Astrocyte (in vitro differentiated cells and primary cell): ENCODE measurements around the gene ORMDL3. TPM values are rescaled to one million over a fixed set of nuclear protein-coding genes. Genes with fewer than 3 reads are reported as not detected.
A peak's percentile ranks its signal among the peaks of the same experiment; 100 is the strongest.

Source experiments
- DNase-seq: peaks from one replicate; pipeline ENCODE4 v3.0.0-alpha.2; 2010; ENCODE audit warnings: low read depth
- FAIRE-seq: peaks from 2 replicates; lab custom pipeline; 2011; peaks lifted over from hg19 to GRCh38; lab: Jason Lieb, UNC
- H2AFZ ChIP-seq: 2 replicates; pipeline ENCODE4 v1.6.0; 2012; ENCODE audit warnings: low read depth, low read length, inconsistent platforms
- H3K27ac ChIP-seq: 2 replicates; pipeline ENCODE4 v1.5.1; 2011; ENCODE audit warnings: low read depth, low read length, inconsistent platforms
- H3K27me3 ChIP-seq: 2 replicates; pipeline ENCODE4 v1.6.0; 2011; ENCODE audit warnings: low read length, inconsistent platforms; ENCODE audit not compliant: insufficient read depth
- H3K36me3 ChIP-seq: 2 replicates; pipeline ENCODE4 v1.5.1; 2011; ENCODE audit warnings: low read length, inconsistent platforms; ENCODE audit not compliant: insufficient read depth
- H3K4me1 ChIP-seq: 2 replicates; pipeline ENCODE4 v1.5.1; 2011; ENCODE audit warnings: low read length, inconsistent platforms; ENCODE audit not compliant: insufficient read depth
- H3K4me2 ChIP-seq: 2 replicates; pipeline ENCODE4 v1.6.0; 2012; ENCODE audit warnings: low read length, inconsistent platforms
- H3K4me3 ChIP-seq: 2 replicates; pipeline ENCODE4 v1.5.1; 2011; ENCODE audit warnings: low read depth, mild to moderate bottlenecking, low read length, inconsistent platforms; ENCODE audit not compliant: insufficient read depth
- H3K79me2 ChIP-seq: 2 replicates; pipeline ENCODE4 v1.6.0; 2012; ENCODE audit warnings: mild to moderate bottlenecking, low read length, inconsistent platforms; ENCODE audit not compliant: insufficient read depth
- H3K9ac ChIP-seq: 2 replicates; pipeline ENCODE4 v1.6.0; 2012; ENCODE audit warnings: mild to moderate bottlenecking, low read length, inconsistent platforms
- H3K9me3 ChIP-seq: 2 replicates; pipeline ENCODE4 v1.5.1; 2012; ENCODE audit warnings: low read depth, mild to moderate bottlenecking, low read length, inconsistent platforms; ENCODE audit not compliant: insufficient read depth
- H4K20me1 ChIP-seq: 2 replicates; pipeline ENCODE4 v1.6.0; 2012; ENCODE audit warnings: low read length, inconsistent platforms; ENCODE audit not compliant: insufficient read depth
- H3K27ac Mint-ChIP-seq: one replicate; pipeline ENCODE4 v1.8.0; 2021; ENCODE audit warnings: mild to moderate bottlenecking, mixed read lengths; ENCODE audit not compliant: unreplicated experiment
- H3K27me3 Mint-ChIP-seq: one replicate; pipeline ENCODE4 v1.8.0; 2021; ENCODE audit warnings: low read depth, mixed read lengths; ENCODE audit not compliant: unreplicated experiment
- H3K36me3 Mint-ChIP-seq: one replicate; pipeline ENCODE4 v1.8.0; 2021; ENCODE audit warnings: low read depth, mixed read lengths; ENCODE audit not compliant: unreplicated experiment
- H3K4me1 Mint-ChIP-seq: one replicate; pipeline ENCODE4 v1.8.0; 2021; ENCODE audit warnings: low read depth, mixed read lengths; ENCODE audit not compliant: unreplicated experiment
- H3K4me3 Mint-ChIP-seq: one replicate; pipeline ENCODE4 v1.8.0; 2021; ENCODE audit warnings: mild to moderate bottlenecking, moderate library complexity, mixed read lengths; ENCODE audit not compliant: unreplicated experiment
- H3K9me3 Mint-ChIP-seq: one replicate; pipeline ENCODE4 v1.8.0; 2021; ENCODE audit warnings: mild to moderate bottlenecking, mixed read lengths; ENCODE audit not compliant: unreplicated experiment
- EZH2 ChIP-seq: IDR thresholded peaks from 2 replicates; pipeline ENCODE4 v1.6.1; 2012; ENCODE audit warnings: mild to moderate bottlenecking, low read length, inconsistent platforms; ENCODE audit not compliant: insufficient read depth
- total RNA-seq: library from RNA; stranded (reverse); gene quantifications from 2 replicates; pipeline ENCODE4 v1.2.1, GENCODE V29; 2021
- TF ChIP-seq, protein P1 (sequence below): IDR thresholded peaks from 2 replicates; pipeline ENCODE4 v1.5.1; 2011; ENCODE audit warnings: low read depth, mild to moderate bottlenecking, inconsistent platforms, low read length, moderate library complexity; ENCODE audit not compliant: insufficient read depth

ORMDL3 gene
- total RNA-seq, 1 donor from 2014 or later = 65.3 TPM

DNA sequence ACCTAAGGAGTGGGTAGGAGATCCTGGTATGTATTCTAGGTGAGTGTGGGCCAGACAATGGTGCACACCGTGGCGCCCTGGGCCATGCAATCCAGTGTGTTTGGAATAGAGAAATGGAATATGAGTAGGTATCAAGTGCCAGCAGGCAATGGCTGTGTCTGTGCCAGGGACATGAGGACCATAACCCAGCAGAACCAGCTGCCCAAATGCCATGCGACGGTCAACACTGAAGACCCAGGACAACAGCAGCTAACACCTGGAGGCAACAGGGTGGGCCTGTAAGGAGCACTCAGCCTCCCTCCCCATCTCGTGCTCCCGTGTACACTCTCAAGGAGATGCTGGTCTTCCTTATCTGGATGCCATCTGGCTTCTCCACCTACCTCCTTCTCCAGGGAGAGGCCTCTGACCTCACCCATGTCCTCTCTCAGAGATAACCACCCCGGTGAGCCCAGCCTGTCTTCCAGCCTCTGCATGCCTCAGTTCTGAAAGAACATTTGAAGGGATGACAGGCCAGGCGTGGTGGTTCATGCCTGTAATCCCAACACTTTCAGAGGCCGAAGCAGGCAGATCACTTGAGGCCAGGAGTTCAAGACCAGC is 8.2 kb downstream of the ORMDL3 start:
- Histone ChIP-seq H3K27me3 (no peaks in the 10 kb centered on the region), H3K79me2 (peaks cover 14% of the 10 kb centered on the region), H3K4me3 (no peak overlapping the region), H3K4me1 (peaks cover 4% of the 10 kb centered on the region), H3K36me3 (peaks cover 25% of the 10 kb centered on the region), H3K9ac (no peak overlapping the region), H3K4me2 (no peak overlapping the region), H3K27ac (no peak overlapping the region), H3K9me3 (no peaks in the 10 kb centered on the region), H4K20me1 (peaks cover 42% of the 10 kb centered on the region), H2AFZ (no peak overlapping the region)
- no peak overlapping the region for H3K27ac Mint-ChIP-seq
- FAIRE-seq (no peak), DNase-seq (no peak)
- peaks cover 35% of the 10 kb centered on the region for H3K36me3 Mint-ChIP-seq
- no peaks in the 10 kb centered on the region for H3K9me3 Mint-ChIP-seq
- H3K4me3 Mint-ChIP-seq = peak overlapping the region; percentile 60
- no peaks in the 10 kb centered on the region for H3K27me3 Mint-ChIP-seq
- peaks cover 1% of the 10 kb centered on the region for H3K4me1 Mint-ChIP-seq
- TF ChIP-seq, protein P1, sequence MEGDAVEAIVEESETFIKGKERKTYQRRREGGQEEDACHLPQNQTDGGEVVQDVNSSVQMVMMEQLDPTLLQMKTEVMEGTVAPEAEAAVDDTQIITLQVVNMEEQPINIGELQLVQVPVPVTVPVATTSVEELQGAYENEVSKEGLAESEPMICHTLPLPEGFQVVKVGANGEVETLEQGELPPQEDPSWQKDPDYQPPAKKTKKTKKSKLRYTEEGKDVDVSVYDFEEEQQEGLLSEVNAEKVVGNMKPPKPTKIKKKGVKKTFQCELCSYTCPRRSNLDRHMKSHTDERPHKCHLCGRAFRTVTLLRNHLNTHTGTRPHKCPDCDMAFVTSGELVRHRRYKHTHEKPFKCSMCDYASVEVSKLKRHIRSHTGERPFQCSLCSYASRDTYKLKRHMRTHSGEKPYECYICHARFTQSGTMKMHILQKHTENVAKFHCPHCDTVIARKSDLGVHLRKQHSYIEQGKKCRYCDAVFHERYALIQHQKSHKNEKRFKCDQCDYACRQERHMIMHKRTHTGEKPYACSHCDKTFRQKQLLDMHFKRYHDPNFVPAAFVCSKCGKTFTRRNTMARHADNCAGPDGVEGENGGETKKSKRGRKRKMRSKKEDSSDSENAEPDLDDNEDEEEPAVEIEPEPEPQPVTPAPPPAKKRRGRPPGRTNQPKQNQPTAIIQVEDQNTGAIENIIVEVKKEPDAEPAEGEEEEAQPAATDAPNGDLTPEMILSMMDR = no peak
- TF ChIP-seq EZH2 = no peak

- Histone ChIP-seq H2AFZ (no peak overlapping the region), H4K20me1 (peaks cover 19% of the 10 kb centered on the region), H3K36me3 (peaks cover 16% of the 10 kb centered on the region), H3K4me2 (no peak overlapping the region), H3K9me3 (no peaks in the 10 kb centered on the region), H3K27me3 (no peaks in the 10 kb centered on the region), H3K4me3 (no peak overlapping the region), H3K27ac (no peak overlapping the region), H3K79me2 (no peaks in the 10 kb centered on the region), H3K9ac (no peak overlapping the region), H3K4me1 (no peaks in the 10 kb centered on the region)
- Mint-ChIP-seq H3K36me3 (peaks cover 47% of the 10 kb centered on the region), H3K27me3 (no peaks in the 10 kb centered on the region), H3K9me3 (no peaks in the 10 kb centered on the region), H3K4me1 (no peaks in the 10 kb centered on the region), H3K4me3 (no peak overlapping the region), H3K27ac (no peak overlapping the region)
- no peak for DNase-seq
- TF ChIP-seq, protein P1 = no peak
- TF ChIP-seq EZH2 = no peak
- no peak for FAIRE-seq
Observed at GRCh38 chr17:39916918-39917317, 10.5 kb downstream of the ORMDL3 start.

DNA sequence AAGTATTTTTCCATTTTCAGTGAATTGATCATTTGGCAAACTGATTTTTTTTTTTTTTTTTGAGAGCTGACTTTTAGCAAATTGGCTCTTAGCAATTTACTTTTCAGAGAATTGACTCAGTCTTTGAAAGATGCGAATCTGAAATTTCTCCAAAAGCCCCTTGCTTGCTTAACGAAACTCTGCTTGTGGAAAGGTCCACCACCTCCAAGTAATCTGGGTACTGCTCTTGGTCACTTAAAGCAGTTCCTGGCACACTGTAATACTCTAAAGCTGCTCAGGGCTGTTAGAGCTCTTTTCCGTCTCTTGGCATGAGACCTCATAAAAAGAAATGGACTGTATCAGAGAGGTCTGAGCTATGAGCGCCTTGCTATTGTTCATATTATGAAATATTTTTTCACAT is 11.8 kb downstream of the ORMDL3 start:
- H3K27ac Mint-ChIP-seq = no peak overlapping the region
- TF ChIP-seq, protein P1 = no peak
- TF ChIP-seq EZH2 = no peak
- H3K4me3 Mint-ChIP-seq = no peak overlapping the region
- Histone ChIP-seq H2AFZ (no peak overlapping the region), H3K4me2 (no peak overlapping the region), H3K36me3 (peaks cover 9% of the 10 kb centered on the region), H3K4me3 (no peak overlapping the region), H3K27me3 (no peaks in the 10 kb centered on the region), H3K9me3 (no peaks in the 10 kb centered on the region), H3K79me2 (no peaks in the 10 kb centered on the region), H4K20me1 (peaks cover 7% of the 10 kb centered on the region), H3K4me1 (no peaks in the 10 kb centered on the region), H3K9ac (no peak overlapping the region), H3K27ac (no peak overlapping the region)
- FAIRE-seq (no peak), DNase-seq (no peak)
- no peaks in the 10 kb centered on the region for H3K4me1 Mint-ChIP-seq
- H3K36me3 Mint-ChIP-seq = peaks cover 41% of the 10 kb centered on the region
- H3K27me3 Mint-ChIP-seq = no peaks in the 10 kb centered on the region
- no peaks in the 10 kb centered on the region for H3K9me3 Mint-ChIP-seq
